GM18858 (cell line): ENCODE results near the gene EFTUD2.

Experiments used
- ATAC-seq: cut with Tn5 transposase; IDR thresholded peaks from one replicate; pipeline ENCODE4 v1.9.1; 2021; ENCODE audit not compliant: unreplicated experiment

Gene EFTUD2

DNA sequence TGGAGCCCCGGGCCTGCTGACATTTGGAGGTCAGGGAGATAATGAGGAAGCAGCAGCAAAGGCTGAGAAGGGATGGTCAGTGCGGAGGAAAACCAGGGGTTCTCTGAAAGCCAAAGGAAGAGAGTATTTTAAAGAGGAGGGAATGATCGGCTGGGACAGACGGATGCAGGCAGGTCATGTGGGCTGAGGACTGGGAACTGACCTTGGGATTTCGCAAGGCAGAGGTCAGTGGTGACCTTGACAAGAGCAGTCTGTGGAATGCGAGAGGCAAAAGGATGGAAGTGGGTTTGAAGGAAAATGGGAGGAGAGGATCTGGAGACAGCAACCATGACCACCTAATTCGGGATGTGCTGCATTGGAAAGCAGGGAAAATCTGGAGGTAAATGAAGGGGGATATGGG is 10.2 kb downstream of the EFTUD2 start:
- ATAC-seq, result no peak

DNA sequence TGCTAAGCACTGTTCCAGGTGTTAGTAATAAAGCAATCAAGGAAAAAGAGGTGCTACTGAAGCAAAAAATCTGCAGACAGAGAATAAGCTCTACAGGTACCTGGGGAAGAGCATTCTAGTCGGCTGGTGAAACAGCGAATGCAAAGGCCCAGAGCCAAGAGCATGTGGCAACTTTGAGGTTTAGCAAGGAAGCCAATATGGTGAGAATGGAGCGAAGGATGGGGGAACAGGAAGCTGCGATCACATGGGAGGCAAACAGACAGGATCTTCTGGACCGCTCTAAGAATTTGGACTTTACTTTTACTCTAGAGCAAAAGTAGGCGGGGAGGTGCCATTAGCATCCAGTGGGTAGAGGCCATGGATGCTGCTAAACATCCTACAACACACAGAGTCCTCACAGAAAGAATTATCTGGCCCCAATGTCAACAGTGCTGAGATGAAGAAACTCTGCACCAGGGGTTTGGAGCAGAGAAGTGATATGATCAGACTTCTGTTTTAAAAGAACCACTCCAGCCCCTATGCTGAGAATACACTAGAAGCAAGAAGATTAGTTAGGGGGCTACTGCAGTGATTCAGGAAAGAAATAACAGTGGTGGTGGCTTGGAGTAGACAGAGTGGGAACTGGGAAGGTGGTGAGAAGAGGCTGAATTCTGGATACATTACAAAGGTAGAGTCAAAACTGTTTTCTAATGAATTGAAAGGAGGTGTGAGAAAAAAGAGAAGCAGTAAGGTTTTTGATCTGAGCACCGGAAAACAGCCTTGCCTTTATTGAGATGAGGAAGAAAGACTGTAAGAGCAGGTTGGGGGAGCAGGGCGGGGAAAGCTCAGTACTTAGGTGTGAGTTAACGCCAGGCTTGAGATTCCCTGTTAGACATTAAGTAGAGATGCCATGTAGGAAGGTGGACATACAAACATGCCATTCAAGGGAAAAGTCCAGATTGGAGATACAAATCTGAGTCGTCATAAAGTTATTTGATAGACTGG is 11.0 kb downstream of the EFTUD2 start:
- ATAC-seq, result no peak

DNA sequence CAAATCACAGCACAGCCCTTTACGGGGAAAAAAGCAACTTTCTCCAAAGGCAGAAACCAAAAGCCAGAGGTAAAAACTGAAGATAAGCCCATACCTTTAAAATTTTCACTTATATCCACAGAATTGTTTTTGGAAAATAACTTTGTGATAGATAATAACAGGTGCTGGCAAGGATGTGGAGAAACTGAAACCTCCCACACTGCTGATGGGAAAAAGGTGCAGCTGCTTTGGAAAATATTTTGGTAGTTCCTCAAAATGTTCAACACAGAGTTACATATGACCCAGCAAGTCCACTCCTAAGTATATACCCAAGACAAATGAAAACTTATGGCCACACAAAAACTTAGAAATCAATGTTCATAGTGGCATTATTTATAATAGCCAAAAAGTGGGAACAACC is 12.2 kb downstream of the EFTUD2 start:
- no peak for ATAC-seq

DNA sequence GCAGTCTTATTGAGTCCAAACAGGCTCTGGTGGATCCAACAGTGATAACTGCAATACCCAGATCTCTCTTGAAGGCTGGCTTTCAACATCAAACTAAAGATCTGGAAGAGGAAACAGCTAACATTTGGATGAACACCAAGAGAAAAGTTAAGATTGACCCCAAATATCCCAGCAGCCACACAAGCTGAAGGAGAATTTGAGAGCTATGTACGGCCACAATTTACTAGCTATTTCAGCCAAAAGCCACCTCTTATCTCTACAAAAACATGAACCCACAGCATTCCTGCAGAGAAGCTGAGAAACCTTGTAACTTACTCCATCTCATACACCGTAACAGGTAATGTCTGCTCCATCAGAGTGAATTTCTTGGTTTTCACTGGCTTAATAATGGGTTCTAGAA is 14.3 kb downstream of the EFTUD2 start:
- ATAC-seq, result no peak

DNA sequence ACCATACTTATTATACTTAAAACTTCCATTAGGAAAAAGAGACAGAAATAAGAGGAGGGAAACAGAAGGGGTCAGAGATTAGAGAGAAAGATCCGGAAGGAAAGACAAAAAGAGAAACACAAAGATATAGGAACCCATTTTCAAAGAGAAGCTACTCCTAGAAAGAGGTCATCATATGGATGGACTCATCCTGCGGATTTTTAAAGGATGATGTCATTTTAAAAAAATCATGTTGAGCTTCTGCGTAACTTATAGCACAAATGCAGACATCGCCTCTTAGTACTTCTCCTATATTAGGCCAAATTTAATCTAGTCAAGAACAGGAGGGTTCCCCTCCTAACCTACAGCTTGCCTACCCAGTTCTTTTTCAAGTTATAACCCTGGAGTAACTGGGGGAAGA is 18.1 kb downstream of the EFTUD2 start:
- no peak for ATAC-seq

DNA sequence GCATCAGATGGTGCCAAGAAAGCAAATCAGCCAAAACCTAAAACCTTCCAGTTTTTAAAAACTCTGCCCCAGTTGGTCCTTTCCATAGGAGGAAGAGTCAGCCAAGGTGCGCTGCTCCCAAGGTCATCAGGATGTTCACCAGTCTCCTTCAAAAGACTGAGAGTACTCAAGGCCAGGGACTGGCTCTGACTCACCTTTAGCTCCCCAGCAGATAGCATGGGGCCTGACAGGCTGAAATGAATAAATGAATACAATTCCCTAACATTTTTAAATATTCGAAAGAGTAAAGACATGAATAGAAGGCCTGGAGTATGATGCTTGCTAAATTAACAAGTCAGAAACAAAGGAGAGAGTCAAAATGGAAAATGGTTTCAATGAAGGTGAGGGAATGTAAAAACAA is 19.2 kb downstream of the EFTUD2 start:
- no peak for ATAC-seq

DNA sequence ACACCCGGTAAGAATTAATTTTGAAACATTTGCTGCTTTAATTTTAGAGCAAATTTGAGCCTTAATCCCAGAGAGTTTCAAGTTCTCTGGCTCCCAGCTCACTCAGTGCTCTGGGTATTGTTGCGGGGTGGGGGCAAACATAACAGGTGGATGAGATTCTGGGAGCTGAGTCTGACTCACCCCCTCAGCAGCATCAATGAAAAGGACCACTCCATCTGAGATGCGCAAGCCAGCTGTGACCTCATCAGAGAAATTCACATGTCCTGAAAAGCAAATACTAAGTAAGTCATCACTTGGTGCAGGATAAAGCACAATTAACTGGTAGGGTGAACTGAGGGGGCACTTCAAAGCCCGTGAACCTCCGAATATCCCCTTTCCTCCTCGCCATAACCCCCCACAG is 19.9 kb downstream of the EFTUD2 start:
- no peak for ATAC-seq

DNA sequence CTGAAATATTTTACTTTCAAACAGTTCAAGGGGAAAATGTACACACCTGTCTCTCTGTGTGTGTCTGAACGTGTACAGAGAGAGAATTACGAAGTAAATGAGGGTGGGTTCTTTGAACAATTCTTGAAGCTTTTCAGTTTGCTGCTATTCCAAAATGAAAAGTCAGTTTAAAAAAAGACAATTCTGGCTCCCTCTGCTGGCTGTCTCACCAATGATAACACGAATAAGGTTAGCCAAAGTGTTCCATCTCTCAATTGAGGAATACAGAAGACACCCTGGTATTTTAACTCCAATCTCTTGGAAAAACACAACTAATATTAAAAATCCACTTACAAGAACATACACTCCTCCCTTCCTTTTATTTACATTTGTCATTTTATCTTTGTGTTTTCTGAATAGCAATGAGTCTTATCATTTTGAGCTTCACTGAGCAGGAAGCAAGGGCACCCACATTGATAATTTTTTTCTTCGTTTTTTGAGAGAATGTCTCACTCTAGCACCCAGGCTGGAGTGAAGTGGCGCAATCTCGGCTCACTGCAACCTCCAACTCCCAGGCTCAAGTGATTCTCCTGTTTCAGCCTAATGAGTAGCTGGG is 20.5 kb downstream of the EFTUD2 start:
- ATAC-seq, result no peak

DNA sequence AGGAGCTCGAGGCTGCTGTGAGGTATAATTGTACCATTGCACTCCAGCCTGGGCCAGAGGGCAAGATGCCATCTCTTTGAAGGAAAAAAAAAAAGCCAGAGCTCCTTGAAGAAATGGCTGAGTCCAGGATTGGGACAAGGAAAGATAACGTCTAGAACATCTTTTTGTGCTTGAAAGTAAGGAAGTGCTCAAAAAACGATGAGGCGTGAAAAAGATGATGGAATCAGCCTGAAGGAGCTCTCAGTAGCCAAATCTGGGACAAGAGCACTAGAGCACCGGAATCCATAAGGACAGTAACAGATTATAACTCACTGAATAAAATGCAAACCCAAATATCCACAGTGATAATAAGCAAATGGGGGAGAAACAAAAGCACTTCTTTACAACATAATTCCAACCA is 22.1 kb downstream of the EFTUD2 start:
- no peak for ATAC-seq

DNA sequence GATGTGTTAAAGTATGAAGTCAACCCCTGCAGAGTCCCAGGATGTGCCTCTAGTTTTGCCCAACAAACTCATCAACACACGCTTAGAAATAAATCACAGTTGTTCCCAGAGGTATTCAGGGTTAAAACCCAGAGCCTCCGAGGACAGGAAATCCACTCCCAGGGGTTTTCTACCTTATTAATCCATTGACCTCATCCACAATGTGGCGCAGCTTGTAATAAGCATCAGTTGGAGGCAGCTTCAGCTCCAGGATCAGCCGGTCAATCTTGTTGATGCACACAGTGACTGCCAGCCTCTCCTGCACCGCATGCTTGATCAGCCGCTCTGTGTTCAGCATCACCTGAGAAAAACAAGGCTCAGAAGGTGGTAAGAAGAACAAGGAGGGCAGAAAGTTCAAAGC is 23.5 kb downstream of the EFTUD2 start:
- no peak for ATAC-seq

DNA sequence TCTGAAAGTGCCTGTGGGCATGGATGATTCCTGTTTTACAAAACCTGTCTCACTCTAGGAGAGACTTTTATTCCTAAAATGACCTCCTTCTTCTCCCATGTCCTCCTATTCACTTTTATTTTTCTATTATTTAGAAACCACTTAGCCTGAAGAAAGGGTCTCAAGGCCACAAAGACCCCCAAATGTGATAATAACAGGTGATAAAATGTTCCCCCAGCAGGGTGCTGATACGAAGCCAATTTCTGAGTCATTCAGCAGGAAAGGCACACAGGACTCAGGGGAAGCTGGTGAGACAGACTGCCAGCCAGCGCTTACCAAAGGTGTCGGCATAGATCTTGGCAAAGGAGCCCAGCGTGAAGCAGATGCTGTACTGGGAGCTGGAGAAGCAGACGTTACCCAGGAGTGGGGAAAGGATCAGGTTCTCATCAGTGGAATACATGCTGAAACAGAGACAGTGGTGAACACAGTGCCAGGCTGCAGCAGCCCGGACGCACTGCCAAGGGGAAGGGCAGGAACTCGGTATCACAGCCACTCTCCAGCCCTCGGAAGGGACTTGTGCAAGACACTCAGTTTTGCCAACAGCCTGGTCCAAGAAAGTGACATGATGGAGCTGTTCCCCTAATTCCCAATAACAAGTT is 27.0 kb downstream of the EFTUD2 start:
- ATAC-seq, result no peak

DNA sequence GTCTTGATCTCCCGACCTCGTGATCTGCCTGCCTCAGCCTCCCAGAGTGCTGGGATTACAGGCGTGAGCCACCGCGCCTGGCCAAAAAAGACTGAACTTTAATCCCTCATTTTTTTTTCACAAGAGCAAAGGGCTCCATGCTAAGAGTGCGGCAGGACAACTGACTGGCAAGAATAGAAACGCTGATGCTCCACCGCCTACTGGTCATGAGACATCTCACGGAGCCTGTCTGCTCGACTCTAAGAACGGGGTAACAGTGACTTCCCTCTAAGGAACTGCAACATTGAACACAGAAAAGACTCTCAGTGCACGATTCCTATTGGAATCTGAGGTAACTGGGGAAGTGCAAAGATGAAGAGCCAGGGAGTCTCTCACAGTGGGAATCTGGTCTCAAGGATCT is 27.7 kb downstream of the EFTUD2 start:
- ATAC-seq, result no peak

DNA sequence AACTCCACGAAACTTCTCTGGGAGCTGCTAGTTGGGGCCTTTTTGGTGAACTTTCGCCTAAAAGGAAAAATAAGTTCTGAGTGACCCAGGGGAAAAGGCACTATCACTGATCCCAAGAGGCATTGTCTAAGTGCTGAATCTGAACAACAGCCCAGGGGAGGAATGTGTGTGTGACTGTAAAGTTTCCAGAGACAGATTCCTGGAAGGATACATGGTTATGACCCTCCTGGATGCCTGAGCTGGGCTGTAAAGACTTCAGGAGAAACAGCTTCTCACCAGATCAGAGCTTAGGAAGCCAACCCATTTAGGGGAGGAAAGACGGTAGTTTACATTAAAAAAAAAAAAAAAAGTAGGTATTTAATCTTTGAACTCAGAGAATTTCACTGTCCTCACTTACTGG is 31.4 kb downstream of the EFTUD2 start:
- ATAC-seq, result no peak

DNA sequence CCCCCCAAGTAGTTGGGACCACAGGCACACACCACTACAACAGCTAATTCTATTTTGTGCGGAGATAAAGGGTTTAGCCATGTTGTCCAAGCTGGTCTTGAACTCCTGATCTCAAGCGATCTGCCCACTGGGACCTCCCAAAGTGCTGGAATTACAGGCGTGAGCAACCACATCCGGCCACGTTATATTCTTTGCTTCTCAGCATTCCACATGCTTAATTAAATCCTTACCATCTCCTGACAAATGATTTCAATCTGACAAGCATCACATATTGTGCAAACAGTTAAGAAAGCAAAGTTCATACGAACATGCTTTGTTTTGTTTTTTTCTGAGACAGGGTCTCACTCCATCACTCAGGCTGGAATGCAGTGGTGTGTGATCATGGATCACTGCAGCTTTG is 33.3 kb downstream of the EFTUD2 start:
- ATAC-seq, result no peak

DNA sequence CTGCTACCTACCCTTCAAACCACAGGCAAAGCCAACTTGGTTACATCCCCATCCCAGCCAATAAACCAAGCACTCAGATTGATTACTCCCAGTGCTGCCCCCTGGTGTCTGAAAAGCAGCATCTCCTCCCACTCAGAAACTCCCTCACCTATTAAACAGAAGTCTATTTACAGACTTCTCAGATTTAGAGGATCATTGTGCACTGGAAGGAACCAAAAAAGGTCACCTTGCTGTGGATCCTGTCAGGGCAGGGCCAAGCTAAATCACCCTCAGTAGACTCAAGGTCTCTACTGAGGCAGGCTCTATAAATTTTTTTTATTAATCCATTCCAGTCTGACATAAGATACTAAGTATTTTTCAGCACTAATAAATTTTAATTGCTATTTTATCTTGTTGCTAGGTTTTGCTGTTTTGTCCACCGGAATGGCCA is 34.0 kb downstream of the EFTUD2 start:
- no peak for ATAC-seq

DNA sequence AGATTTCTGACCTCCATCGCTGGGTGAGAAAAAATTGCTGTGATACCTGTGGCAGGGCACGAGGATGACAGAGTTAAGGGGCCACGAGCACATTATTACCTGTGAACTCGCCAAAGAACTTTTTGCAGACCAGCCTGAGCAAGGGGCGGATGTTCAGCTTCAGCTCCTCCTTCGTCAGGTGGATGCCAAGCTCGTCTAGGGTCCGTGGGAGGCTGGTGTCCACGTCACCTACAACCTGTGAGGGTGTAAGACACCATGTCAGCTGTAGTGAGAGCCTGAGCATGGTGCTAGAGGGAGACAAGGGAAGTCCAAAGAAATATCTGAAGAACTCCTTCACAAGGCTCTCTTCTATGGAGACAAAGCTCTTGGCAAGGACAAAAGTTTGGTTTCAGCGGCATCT is 34.4 kb downstream of the EFTUD2 start:
- no peak for ATAC-seq

DNA sequence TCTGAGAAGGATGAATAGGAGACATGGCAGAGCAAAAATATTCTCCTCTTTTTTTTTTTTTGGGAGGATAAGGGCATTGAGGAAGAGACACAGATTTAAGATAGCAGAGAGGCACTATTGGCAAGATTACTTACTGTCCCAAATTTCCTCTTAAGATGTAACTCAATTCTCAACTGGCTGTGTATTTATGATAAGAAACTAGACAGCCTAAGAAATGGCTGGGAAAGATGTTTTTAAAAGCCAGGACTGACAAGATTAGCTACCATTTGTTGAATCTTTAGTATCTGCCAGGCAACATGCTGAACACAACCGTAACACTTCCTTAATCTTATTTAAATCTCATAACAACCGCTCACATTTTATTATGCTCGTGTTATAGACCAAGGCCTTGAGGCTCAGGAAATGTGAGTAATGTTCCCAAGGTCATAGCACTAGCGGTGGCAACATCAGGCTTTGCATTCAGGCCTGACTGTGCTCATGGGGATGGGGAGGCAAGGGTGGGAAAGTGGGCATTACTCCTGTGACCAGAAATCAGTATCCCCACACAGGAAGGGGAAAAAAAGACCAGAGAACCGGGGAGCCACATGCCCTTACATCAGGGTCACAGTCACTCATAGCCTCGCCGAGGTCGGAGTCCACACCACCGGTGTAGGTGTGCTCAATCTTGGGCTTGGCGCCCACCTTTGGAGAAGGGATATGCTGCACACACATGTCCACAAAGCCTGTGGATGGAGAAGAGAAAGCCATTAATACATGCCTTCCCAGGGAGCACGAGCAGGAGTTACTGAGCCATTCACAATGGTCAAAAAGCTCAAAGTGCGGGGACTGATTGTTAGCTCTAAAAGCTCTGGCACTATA is 36.0 kb downstream of the EFTUD2 start:
- ATAC-seq, result no peak

DNA sequence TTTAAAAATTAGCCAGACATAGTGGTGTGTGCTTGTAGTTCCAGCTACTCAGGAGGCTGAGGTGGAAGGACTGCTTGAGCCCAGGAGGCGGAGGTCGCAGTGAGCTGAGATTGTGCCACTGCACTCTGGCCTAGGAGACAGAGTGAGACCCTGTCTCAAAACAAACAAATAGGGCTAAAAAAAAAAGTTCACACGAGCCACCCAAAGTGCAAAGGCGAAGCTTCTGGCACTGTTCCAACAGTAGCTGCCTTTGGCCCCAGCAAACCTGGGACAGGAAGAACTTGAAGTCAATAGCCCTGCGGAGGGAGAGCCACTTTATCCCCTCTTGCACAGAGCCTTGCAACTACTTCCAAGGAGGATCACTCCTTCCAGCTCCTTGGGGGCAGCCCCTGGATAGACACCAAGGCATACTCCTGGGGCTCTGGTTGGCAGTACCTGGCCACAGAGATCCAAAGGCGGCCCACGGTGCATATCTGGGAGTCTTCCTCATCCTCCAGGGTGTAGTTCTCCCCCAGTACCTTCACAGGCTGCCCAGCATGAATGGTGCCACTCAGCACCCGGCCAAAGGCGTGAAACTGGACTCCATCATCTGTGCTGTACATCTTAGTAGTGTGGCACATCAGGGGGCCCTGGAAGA is 36.8 kb downstream of the EFTUD2 start:
- ATAC-seq, result no peak

DNA sequence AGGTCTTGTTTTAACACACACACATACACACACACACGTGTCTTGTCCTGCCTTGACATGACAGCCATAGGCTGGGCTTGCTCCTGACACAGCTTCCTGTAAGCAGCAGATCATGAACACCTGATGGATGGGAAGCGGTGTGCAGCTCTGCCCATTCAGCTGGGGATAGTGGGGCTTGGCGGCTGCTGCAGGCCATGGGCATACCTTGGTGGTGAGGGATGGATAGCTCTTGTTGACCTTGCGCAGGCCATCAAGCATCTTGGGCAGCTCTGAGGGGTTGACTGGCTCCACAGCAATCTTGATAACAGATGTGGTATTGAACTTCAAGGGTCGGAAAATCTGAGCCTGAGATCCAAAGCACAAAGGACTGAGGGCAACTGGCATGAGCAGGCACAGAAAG is 39.5 kb downstream of the EFTUD2 start:
- ATAC-seq, result no peak

DNA sequence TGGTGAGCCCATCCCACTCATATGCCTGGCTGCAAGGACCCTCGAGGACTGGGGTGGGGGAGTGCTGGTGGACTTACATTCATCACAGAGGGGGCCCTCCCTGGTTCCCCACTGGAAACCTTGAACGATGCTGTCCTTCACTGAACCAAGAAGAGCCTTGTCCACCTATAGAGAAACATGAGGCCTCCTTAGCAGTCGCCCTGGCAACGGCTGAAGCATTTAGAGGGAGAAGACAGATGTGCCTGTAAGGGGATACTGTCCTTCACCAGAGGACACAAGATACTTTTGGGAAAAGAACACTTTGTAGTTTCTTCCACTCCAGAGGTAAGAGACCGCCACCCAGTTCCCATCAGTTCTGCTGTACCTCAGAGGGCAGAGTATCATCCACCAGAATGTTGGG is 45.1 kb downstream of the EFTUD2 start:
- ATAC-seq, result no peak

DNA sequence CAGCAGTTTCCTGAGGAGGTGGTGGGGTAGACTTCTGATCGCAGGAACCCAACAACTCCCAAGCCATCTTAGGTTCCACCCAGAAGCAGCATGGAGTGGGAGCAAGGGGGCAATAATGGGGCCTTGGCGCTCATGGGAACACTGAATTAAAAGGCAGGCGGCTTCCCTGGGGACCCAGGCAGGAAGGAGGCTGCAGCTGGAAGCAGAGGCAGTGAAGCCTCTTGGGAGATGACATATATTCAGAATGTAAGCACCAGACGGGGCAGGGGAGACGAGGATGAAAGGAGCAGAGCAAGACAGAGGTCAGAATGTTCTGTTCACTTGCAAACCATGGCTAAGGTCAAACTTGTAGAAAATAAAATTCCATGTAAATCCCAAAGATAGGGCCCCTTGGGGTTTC is 48.6 kb downstream of the EFTUD2 start:
- no peak for ATAC-seq
